ENCODE results near the gene MICB. TPM values are rescaled to one million over a fixed set of nuclear protein-coding genes. Genes with fewer than 3 reads are reported as not detected.

MICB gene
- total and polyA plus RNA-seq, 4 donors = 0.19 to 4.9 (median 1.2) TPM

DNA sequence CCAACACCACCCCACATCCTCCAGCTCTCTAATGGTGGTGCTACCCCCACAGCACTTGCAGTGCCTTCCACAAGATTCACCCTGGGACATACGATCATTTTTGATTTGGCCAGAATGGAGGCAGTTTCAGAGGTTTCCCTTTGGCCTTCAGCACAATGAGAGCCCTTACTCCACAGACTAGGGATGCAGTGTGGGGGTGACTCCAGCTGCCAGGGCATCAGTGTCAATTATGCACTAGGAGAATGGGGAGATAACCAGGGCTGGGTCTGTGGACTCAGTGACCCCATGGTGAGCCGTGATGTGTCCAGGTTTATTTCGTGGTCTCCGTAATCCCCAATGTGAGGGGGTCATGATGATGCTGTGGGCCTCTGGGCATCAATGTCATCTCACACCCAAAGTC is 31.5 kb upstream of the MICB start (continued):
- TF ChIP-seq NR2F2 (IDR thresholded peaks at IDR 0.05) = no peak
- TF ChIP-seq JUND (IDR thresholded peaks at IDR 0.05) = no peak
- TF ChIP-seq GABPA (IDR thresholded peaks at IDR 0.05 in 1 of 2, conservative IDR thresholded peaks at IDR 0.05 in 1 of 2) = no peak
- TF ChIP-seq ZBTB33 (IDR thresholded peaks at IDR 0.05) = no peak

DNA sequence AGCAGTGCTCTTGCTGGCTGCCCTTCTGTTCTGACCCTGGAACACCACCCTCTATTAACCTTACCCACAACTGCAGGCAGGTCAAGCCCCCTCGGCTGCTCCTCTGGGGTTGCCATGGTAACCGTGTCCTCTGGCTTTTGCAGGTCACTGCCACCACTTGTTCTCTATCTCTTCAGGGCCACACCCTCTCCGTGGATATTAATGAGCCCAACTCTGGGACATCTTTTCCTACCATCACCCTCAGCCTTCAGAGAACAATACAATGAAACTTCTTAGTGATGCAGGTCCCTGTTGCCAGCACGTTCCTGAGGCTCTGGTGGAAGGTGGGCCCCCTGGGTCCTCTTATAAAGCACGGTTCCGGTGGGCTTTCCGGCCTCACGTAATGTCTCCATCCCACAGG is 30.8 kb upstream of the MICB start:
- H3K27me3 ChIP-seq (ENCODE audit: control insufficient read depth in 4 of 4, insufficient read depth in 4 of 4, low read length in 3 of 4) = no peaks in the 10 kb centered on the region
- H3K27ac ChIP-seq (ENCODE audit: low read depth in 1 of 2, low read length in 2 of 2) = no peak overlapping the region
- H3K9me3 ChIP-seq (ENCODE audit: control insufficient read depth in 4 of 4, low read length in 3 of 4) = no peaks in the 10 kb centered on the region
- no peaks in the 10 kb centered on the region for H3K36me3 ChIP-seq (ENCODE audit: control insufficient read depth in 4 of 4, insufficient read depth in 3 of 4, low read depth in 1 of 4, low read length in 3 of 4)
- 83% methylated on average over 8 of the region's 8 CpGs for WGBS
- no peak for DNase-seq (ENCODE audit: low spot score)
- H3K4me3 ChIP-seq (ENCODE audit: low read depth in 1 of 3, low read length in 3 of 3) = no peak overlapping the region
- no peak overlapping the region for H3K9ac ChIP-seq (ENCODE audit: low read depth in 1 of 2, low read length in 2 of 2)
- peaks cover 3 to 27% (median 13%) of the 10 kb centered on the region in 4 donors for H3K4me1 ChIP-seq (ENCODE audit: control insufficient read depth in 4 of 4, insufficient read depth in 4 of 4, low read length in 3 of 4)
- TF ChIP-seq REST (IDR thresholded peaks at IDR 0.05) (no peak), EGR1 (IDR thresholded peaks at IDR 0.05; ENCODE audit: low read depth in 2 of 2) (no peak), GABPA (IDR thresholded peaks at IDR 0.05 in 1 of 2, conservative IDR thresholded peaks at IDR 0.05 in 1 of 2) (no peak), JUND (IDR thresholded peaks at IDR 0.05) (no peak), ZBTB33 (IDR thresholded peaks at IDR 0.05) (no peak), SP1 (IDR thresholded peaks at IDR 0.05) (no peak), FOXA1 (IDR thresholded peaks at IDR 0.05) (no peak), TAF1 (conservative IDR thresholded peaks at IDR 0.05) (no peak), NR2F2 (IDR thresholded peaks at IDR 0.05) (no peak), HNF4G (IDR thresholded peaks at IDR 0.05) (no peak), YY1 (IDR thresholded peaks at IDR 0.05) (no peak), CTCF (IDR thresholded peaks at IDR 0.05; ENCODE audit: low read depth, low read length, missing input control) (no peak)
- TF ChIP-seq, protein P1, sequence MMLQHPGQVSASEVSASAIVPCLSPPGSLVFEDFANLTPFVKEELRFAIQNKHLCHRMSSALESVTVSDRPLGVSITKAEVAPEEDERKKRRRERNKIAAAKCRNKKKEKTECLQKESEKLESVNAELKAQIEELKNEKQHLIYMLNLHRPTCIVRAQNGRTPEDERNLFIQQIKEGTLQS (IDR thresholded peaks at IDR 0.05) = no peak
